ENCODE measurements around the gene SLC5A3. TPM values are rescaled to one million over a fixed set of nuclear protein-coding genes. Genes with fewer than 3 reads are reported as not detected.

SLC5A3 gene
- total and polyA plus RNA-seq, 2 of the 8 experiments (the other 6 are each of a cell fraction or from before 2014, with no cell fraction given) = 4.0 to 19.4 TPM

DNA sequence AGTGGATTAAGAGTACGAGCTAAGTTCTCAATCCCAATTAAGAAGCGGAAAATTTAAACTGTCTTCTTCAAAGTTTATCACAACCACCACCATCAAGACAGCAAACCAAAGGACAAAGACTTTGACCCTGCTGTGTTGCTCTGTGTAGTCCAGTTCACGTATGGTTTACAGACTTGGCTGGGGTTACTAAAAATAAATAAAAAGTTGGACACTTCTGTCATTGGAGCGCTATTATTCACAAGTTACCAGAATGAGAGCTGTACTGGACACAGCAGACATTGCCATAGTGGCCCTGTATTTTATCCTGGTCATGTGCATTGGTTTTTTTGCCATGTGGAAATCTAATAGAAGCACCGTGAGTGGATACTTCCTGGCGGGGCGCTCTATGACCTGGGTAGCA lies 21.6 kb downstream of the SLC5A3 start:
- H3K36me3 ChIP-seq (ENCODE audit: control insufficient read depth in 2 of 4, insufficient read depth in 4 of 4, low read length in 3 of 4) = peaks cover 0 to 20% (median 12%) of the 10 kb centered on the region in 4 experiments; a peak in 5 of 8 replicates
- H3K14ac ChIP-seq (ENCODE audit: insufficient read length) = no peak overlapping the region
- no peak overlapping the region for H4K5ac ChIP-seq (ENCODE audit: insufficient read length, low read depth, low read length)
- no peak overlapping the region for H2AK5ac ChIP-seq (ENCODE audit: low read depth, low read length)
- peaks cover 0 to 11% (median 6%) of the 10 kb centered on the region in 4 experiments; a peak in 3 of 7 replicates for H3K4me1 ChIP-seq (replicated peaks in 1 of 4; ENCODE audit: control insufficient read depth in 3 of 4, insufficient read depth in 4 of 4, low read length in 3 of 4)
- no peaks in the 10 kb centered on the region for H3K23me2 ChIP-seq (ENCODE audit: low read depth, low read length)
- H2BK15ac ChIP-seq (ENCODE audit: low read length) = no peak overlapping the region
- H3K4ac ChIP-seq (replicated peaks; ENCODE audit: insufficient read length, low read depth, low read length) = no peak overlapping the region
- H3K56ac ChIP-seq (replicated peaks; ENCODE audit: insufficient read length, low read depth, low read length) = no peak overlapping the region
- no peak overlapping the region for H2BK12ac ChIP-seq (ENCODE audit: low read depth, low read length)
- H3K4me3 ChIP-seq (ENCODE audit: extremely low read depth in 1 of 4, insufficient read depth in 2 of 4, low read depth in 3 of 4, low read length in 4 of 4) = no peak overlapping the region
- H2AFZ ChIP-seq (ENCODE audit: low read length) = no peak overlapping the region
- no peak overlapping the region for H3K4me2 ChIP-seq (ENCODE audit: insufficient read depth in 1 of 2, low read depth in 2 of 2, low read length in 2 of 2)
- H2BK5ac ChIP-seq (ENCODE audit: low read depth, low read length) = no peak overlapping the region
- ChIA-PET POLR2A (ENCODE audit: partially characterized antibody) (interaction anchor here (0.6 to 1.2 kb wide), 4 partner anchors 10 to 107 kb away, joined by 3 read pairs; no protein-coding TSS in a partner anchor), CTCF (ENCODE audit: partially characterized antibody) (interaction anchor here (0.7 to 7.4 kb wide), 4 partner anchors 10 to 171 kb away, joined by 3 to 103 read pairs (median 12); no protein-coding TSS in a partner anchor)
- peaks cover 15% of the 10 kb centered on the region for H3K79me1 ChIP-seq (ENCODE audit: low read depth, low read length)
- no peak overlapping the region for H2BK120ac ChIP-seq (replicated peaks; ENCODE audit: low read depth, low read length)
- no peak for DNase-seq (ENCODE audit: low read depth in 1 of 2, low spot score in 2 of 2)
- no peak overlapping the region for H3K18ac ChIP-seq (ENCODE audit: extremely low read depth, low read length)
- H3K79me2 ChIP-seq (ENCODE audit: control insufficient read depth in 1 of 2, insufficient read depth in 2 of 2, low read length in 2 of 2) = peaks cover 10 to 98% of the 10 kb centered on the region in 2 experiments; a peak in 3 of 4 replicates
- H4K91ac ChIP-seq (replicated peaks; ENCODE audit: insufficient read length, low read length) = no peak overlapping the region
- FAIRE-seq = no peak
- no peak overlapping the region for H3K9ac ChIP-seq (replicated peaks in 1 of 4; ENCODE audit: extremely low read depth in 1 of 4, low read depth in 3 of 4, low read length in 3 of 4)
- no peaks in the 10 kb centered on the region for H3K27me3 ChIP-seq (replicated peaks in 1 of 4; ENCODE audit: control insufficient read depth in 3 of 4, extremely low read depth in 1 of 4, insufficient read depth in 3 of 4, low read length in 3 of 4)
- H4K8ac ChIP-seq (ENCODE audit: extremely low read depth, insufficient read depth, low read length) = no peak overlapping the region
- TF ChIP-seq NRF1 (IDR thresholded peaks at IDR 0.05; ENCODE audit: low read depth, low read length) (no peak), HDAC2 (IDR thresholded peaks at IDR 0.05; ENCODE audit: borderline replicate concordance in 1 of 2, low read depth in 2 of 2, low read length in 2 of 2) (no peak), TAF1 (IDR thresholded peaks at IDR 0.05; ENCODE audit: low read depth, low read length) (no peak)
- H4K20me1 ChIP-seq (replicated peaks in 1 of 2; ENCODE audit: control insufficient read depth in 1 of 2, insufficient read depth in 2 of 2, low read length in 2 of 2) = peaks cover 16 to 18% of the 10 kb centered on the region in 2 experiments
- no peaks in the 10 kb centered on the region for H3K9me3 ChIP-seq (ENCODE audit: insufficient read depth in 2 of 2, low read depth in 1 of 2, low read length in 1 of 2)
- H3K27ac ChIP-seq (ENCODE audit: low read depth, low read length) = no peak overlapping the region
- WGBS, 2 experiments (ENCODE audit: extremely low coverage in 1 of 2, insufficient coverage in 1 of 2, insufficient read length in 1 of 2, insufficient replicate concordance in 2 of 2, low coverage in 1 of 2, low lambda C conversion rate in 2 of 2, missing lambda C conversion rate in 1 of 2) = 97% methylated on average over 7 of the region's 7 CpGs; no CpG with 5 or more reads in 1 of the 2 experiments
- H3K23ac ChIP-seq (ENCODE audit: insufficient read length) = no peak overlapping the region
- no peak overlapping the region for H2BK20ac ChIP-seq (ENCODE audit: low read length)
